HG02763 (cell line): ENCODE measurements around the gene ANKS3.
"Not testable (repeated sequence)": the region's sequence is repeated elsewhere in the genome, so short reads cannot be mapped to it uniquely, and the experiment has no call there.

ENCODE experiments used
- ATAC-seq: cut with Tn5 transposase; IDR thresholded peaks from one replicate; pipeline ENCODE4 v1.9.1; 2021; ENCODE audit warnings: mild to moderate bottlenecking, moderate library complexity; ENCODE audit not compliant: unreplicated experiment

ANKS3 gene

DNA sequence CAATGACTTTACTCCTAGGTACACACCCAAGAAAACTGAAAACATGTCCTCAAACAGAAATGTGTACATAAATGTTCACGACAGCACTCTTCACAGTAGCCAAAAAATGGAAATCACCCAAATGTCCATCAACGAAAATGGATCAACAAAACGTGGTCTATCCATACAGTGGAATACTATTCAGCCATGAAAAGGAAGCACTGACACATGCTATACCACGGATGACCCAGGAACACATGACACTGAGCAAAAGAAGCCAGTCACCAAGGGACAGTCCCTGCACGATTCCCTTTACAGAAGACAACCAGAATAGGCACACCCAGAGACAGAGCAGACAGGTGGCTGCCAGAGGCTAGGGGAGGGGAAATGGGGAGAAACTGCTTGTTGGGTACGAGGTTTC is 21.6 kb upstream of the ANKS3 start:
- no peak for ATAC-seq

DNA sequence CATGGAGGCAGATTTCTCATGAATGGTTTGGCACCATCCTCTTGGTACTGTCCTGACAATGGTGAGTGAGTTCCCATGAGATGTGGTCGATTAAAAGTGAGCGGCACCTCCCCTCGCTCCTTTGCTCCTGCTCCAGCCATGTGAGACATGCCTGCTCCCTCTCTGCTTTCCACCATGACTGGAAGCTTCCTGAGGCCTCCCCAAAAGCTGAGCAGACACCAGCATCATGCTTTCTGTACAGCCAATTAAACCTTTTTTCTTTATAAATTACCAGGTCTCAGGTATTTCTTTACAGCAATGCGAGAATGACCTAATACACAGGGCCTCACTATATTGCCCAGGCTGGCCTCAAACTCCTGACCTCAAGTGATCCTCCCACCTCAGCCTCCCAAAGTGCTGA is 20.8 kb upstream of the ANKS3 start:
- no peak for ATAC-seq

DNA sequence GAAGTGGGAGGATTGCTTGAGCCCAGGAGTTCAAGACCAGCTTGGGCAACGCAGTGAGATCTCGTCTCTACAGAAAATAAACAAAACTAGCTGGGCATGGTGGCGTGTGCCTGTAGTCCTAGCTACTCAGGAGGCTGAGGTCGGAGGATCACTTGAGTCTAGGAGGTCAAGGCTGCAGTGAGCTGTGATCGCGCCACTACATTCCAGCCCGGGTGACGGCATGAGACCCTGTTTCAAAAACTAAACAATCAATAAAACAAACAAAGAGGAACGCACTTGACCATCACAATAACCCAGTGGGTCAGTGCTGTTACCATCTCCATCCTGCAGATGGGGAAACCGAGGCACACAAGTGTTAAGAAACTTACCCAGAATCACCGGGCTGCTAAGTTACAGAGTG is 19.2 kb upstream of the ANKS3 start:
- ATAC-seq: no peak

DNA sequence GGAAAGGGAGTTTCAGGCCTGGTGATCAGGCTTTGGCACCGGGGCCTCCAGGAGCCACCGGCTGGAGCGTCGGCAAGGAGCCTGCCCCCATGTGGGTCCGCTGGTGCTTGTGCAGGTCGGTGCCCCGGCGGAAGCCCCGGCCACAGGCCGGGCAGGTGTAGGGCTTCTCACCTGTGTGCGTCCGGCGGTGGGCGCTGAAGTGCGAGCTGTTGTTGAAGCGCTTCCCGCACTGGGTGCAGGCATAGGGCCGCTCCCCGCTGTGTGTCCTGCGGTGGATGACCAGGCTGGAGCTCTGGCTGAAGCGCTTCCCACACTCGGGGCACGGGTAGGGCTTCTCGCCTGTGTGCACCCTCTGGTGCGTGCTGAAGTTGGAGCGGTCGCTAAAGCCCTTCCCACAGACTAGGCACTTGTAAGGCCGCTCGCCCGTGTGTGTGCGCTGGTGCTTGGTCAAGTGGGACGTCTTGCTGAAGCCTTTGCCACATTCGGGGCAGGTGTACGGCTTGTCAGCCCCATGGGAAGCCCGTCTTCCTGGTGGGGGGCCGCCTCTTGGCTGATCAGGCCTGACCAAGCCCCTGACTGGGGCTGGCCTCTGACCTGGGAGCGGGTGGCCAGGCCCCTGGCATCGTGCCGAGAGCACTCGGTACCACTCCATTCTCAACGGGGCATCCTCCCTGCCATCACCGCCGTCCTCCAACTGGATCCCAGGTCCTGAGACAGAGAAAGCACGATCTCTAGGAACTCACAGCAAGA is 18.5 kb upstream of the ANKS3 start:
- no peak for ATAC-seq

GRCh38 chr16:4750896-4751295 is 16.8 kb upstream of the ANKS3 start:
- no peak for ATAC-seq

- no peak for ATAC-seq
These were observed 15.7 kb upstream of the ANKS3 start for GRCh38 chr16:4749700-4750257.

DNA sequence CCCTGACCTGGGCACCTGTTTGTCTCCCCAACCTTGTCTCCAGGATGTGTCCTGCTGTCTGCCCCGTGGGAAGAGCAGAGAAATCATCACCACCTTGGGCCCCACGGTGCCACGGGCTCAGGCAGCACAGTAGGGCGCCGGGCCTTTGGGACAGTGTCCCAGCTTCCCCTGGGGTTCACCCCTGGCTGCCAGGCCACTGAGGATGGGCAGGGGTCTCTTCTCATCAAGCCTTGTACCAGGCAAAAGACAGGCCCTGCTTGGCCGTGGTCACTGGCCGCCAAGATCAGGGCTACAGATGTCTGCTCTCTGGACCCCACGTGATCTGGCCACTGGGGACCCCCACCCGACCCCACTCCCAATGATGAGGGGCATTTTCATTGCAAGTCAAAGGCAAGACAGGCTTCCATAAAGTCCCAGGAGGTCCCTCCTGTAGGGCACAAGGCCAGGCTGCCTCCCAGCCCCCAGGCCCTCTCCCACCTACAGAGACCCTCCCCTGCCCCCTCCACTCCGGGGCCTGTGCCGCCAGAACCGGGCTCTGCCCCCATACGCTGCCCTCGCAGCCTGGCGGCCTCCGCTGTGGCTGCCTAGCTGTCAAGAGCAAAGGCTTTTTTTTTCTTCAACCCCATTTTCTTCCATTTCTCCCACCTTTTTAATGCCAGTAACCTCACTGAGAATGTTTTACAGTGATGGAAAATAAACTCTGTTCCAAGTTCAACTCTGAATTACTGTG is 14.8 kb upstream of the ANKS3 start:
- ATAC-seq: no peak

DNA sequence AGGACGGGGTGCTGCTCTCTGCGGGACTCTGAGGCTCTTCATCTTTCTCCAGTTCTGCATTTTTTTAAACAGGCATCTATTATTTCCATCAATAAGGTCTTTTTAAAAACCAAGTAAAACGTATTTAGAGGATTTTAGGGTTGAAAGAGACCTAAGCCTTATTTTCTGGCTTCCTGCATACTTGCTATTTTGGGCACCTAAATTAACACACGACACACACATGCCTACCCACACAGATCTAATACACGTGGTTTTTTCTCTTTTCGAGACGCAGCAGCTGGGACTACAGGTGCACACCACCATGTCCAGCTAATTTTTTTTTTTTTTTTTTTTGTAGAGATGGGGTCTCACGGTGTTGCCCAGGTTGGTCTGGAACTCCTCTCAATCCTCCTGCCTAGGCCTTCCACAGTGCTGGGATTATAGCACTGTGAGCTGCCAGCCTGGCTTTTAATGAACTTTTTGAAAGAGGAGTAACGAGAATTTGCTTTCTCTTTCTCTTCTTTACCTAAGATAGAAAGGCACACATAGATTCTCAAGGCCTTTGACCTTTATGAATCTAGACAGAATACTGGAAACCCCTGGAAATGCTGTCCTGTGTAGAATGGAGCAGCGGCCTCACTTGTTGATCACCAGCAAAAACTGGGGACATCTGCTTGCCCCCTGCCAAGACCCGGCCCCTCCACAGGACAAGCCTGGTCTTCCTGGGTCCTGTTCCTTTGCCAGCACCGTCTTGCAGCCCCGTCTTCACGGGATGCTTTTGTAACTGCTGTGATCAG is 14.0 kb upstream of the ANKS3 start:
- ATAC-seq: no peak

GRCh38 chr16:4746991-4747574 is 13.0 kb upstream of the ANKS3 start:
- no peak for ATAC-seq

DNA sequence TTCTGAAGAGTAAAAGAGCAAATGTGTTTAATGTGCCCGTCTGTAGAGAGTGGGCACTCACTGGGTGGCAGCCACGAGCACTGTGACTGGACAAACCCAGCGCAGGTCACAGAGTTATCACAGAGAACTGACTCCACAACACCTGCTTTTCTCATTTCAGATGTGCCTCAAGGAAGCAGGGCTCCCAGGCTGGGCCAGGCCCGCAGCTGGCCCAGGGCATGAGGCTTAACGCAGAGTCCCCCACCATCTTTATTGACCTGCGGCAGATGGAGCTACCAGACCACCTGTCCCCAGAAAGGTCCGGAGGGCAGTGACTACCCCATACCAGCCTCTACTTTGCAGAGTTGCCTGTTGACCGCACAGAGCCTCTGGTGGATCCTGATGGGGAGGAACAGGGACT is 12.1 kb upstream of the ANKS3 start:
- ATAC-seq: no peak

- no peak for ATAC-seq
These were observed 11.2 kb upstream of the ANKS3 start for GRCh38 chr16:4745274-4745569.

DNA sequence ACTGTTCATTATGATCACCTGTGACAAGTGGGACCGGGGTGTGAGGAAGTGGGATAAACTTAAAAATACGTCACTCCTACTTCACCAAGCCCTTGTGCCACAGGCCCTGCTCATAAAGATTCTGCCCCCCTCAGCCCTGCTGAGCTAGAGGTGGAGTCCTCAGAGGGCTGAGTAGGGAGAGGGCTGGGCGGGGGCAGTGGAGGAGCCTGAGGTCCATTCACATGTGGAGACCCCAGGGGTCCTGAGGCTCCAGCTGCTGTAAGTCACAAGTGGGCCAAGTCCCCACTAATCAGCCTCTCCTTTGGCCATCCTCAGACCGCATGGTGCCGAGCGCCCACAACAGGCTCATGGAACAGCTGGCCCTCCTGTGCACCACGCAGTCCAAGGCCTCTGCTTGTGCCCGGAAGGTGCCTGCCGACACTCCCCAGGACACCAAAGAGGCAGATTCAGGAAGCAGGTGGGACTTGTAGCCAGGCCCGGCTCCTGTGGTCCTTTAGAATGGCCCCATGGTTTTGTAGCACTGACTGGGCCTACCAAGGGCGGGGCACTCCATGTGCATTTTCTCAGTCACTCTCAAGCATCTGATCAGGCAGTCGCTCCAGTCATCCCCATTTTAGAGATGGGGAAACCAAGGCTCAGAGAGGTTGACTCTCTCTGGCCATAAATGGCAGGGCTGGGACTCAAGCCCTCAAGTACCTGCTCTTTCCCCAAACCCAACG is 10.6 kb upstream of the ANKS3 start:
- ATAC-seq: no peak

GRCh38 chr16:4743226-4743878 is 9.3 kb upstream of the ANKS3 start:
- no peak for ATAC-seq

DNA sequence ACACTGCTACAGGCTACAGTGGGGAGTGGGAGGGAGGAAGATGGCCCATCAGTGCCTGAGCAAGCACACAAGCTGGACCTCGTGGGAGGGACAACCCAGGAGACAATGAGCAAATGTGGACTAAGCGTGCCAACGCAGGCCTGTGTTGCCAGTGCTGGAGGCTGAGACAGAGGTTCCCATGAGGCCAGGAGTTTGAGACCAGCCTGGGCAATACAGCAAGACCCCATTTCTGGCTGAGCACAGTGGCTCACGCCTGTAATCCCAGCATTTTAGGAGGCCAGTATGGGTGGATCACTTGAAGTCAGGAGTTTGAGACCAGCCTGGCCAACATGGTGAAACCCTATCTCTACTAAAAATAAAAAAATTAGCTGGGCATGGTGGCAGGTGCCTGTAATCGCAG is 4.3 kb upstream of the ANKS3 start:
- not testable (repeated sequence) for ATAC-seq

GRCh38 chr16:4737545-4737944 is 3.5 kb upstream of the ANKS3 start:
- no peak for ATAC-seq

DNA sequence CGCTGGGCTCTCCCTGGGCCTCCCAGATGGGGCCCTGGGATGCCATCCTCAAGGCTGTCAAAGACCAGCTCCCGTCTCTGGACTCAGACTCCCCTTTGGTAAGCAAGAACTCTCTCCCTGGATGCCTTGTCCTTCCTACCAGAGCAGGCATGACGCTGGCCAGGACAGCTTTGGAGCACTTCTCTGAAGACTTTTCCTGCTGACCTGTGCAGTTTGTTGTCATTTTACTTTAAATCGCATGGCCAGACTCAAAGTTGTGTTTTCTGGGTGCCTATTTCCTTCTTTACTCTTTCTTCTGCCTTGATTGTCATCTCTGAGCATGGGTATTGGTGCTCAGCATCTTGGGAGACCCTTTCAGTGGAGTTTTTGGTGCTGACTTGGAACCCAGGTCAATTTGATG is 2.5 kb upstream of the ANKS3 start:
- ATAC-seq: no peak

DNA sequence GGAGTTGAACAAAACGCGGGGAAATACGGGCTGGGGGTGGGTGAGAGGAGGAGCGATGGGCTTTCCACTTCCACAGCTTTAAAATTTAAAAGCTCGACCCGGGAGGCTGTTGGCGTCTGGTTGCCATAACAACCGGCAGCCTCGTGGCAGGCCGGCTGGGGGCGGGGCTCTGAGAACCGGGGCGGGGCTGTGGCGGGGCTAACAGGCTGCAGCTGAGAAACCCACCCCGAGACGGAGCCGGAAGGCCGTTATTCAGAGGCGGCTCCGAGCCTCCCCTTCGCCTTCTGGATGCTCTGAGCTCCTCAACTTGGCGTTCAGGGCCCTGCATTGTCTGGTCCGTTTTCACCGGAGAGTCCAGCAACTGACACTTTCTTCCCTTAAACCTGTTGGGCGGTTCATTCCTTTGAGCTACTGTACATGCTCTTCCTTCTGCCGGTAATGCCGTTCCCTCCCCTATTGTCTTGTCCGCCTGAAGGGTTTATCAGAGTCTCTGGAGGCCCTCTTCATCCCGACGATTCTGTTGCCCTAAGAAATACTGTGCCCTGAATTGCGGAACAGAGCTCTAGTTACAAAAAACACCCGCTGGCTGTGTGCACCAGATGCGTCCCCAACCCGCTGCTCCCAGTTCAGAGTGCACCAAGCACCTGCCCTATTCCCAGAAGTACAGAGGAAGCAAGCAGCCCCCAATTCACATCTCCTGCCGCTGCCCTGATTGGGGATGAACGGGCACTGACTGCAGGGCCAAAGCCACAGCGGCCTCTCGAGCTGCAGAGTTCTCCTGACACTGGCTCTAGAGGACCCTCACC is 862 bp upstream of the ANKS3 start:
- ATAC-seq: peak; percentile 49

DNA sequence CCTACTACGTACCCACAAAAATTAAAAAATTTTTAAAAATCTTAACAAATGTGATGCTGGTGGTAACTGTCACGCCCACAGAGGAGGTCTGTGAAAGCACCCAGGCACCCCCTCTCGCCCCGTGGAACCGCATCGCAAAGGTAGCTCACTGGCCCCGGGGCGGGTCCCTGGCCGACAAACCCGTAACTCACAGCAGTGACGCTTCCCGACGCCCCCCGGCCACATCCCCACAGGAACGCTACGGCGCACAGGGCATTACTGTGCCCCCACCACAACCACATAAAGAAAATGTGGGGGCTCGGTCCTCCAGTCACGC is 366 bp downstream of the ANKS3 start:
- peak; percentile 1 for ATAC-seq

DNA sequence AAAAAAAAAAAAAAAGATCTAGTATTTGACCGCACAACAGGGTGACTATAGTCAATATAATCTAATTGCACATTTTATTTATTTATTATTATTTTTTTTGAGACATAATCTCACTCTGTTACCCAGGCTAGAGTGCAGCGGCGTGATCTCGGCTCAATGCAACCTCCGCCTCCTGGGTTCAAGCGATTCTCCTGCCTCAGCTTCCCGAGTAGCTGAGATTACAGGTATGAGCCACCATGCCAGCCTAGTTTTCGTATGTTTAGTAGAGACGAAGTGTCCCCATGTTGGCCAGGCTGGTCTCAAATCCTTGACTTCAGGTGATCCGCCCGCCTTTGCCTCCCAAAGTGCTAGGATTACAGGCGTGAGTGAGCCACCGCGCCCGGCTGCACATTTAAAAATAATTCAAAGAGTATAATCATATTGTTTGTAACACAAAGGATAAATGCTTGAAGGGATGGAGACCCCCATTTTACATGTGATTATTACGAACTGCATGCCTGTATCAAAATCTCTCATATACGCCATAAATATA is 794 bp downstream of the ANKS3 start:
- ATAC-seq: no peak
